Subcutaneous adipose tissue (tissue), 4 donors: ENCODE measurements around the gene TMC1. TPM values are rescaled to one million over a fixed set of nuclear protein-coding genes. Genes with fewer than 3 reads are reported as not detected.

Experiments
- CTCF ChIP-seq: fragments of 450-650 bp; IDR thresholded peaks from one replicate; pipeline ENCODE4 v1.5.1; 2016; ENCODE audit warnings: low read depth, mild to moderate bottlenecking, control low read depth, antibody characterized with exemption, moderate library complexity
- total RNA-seq, 4 donors: library from RNA; depleted of rRNA; stranded (reverse); fragments of >200 nt; gene quantifications; one replicate each; pipeline ENCODE4 v1.1.0, GENCODE V29; 2016

Gene TMC1
- total RNA-seq, 4 donors from 2014 or later = 0.17 to 3.6 TPM; not detected in 2

- no peak for TF ChIP-seq CTCF
These were observed 127.7 kb downstream of the TMC1 start for GRCh38 chr9:72649127-72649442.

- no peak for TF ChIP-seq CTCF
These were observed 128.8 kb downstream of the TMC1 start for GRCh38 chr9:72650206-72650605.

DNA sequence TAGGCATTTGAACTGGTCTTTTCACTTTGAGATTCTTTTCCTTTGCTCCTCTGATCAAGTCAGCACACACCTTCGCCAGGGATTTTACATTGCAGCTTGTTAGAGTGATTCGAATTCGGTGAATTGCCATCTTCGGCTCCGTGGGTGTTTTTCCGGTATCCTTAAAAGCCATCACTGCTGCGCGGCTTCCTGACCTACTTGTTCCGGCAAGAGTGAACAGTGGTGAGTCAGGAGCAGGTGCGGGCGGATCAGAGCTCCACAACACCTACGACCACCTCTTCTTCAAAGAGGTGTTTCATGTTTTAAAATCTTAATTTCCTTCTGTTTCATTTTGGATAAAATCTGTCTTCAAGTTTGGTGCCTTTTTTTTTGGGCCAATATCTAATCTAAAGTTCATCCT lies 134.6 kb downstream of the TMC1 start:
- TF ChIP-seq CTCF = no peak

GRCh38 chr9:72657023-72657422 lies 135.6 kb downstream of the TMC1 start:
- no peak for TF ChIP-seq CTCF

DNA sequence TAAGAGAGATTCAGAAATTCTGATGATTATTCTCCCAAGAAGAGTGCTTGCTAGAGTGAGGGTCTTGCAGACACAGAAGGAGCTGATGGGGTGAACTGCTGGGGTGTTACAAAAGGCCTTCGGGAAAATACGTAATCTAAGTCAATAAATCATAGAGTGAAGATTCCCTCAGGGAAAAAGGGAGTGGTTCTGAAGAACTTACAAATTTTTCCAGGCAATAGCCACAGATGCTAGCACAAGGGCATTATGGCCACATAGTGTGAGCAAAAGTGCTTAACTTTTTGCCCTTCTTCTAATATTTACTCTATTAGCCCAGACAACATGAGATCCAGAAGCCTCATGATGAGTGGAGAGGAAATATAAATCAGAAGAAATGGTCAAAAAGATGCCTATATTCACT lies 137.3 kb downstream of the TMC1 start:
- TF ChIP-seq CTCF = no peak

- no peak for TF ChIP-seq CTCF
These were observed 140.2 kb downstream of the TMC1 start for GRCh38 chr9:72661401-72662135.

- no peak for TF ChIP-seq CTCF
These were observed 144.0 kb downstream of the TMC1 start for GRCh38 chr9:72665421-72665820.
